ENCODE results near the gene LAMTOR4. TPM values are rescaled to one million over a fixed set of nuclear protein-coding genes. Genes with fewer than 3 reads are reported as not detected.

LAMTOR4 gene
- total RNA-seq, 3 donors from 2014 or later, result 154 to 285 (median 207) TPM

GRCh38 chr7:100167912-100168323, 19.2 kb downstream of the LAMTOR4 start:
- intact Hi-C loops (cut with DNase I; ENCODE audit: low total_unique reads), result loop anchor here (5.0 kb wide), 1 partner anchor 416 kb away; no protein-coding TSS in a partner anchor
- Histone ChIP-seq H3K27me3 (no peaks in the 10 kb centered on the region), H3K27ac (peak overlapping the region; percentile 45 to 56), H3K4me3 (peak overlapping the region; percentile 46 to 65 (median 52)), H3K36me3 (no peaks in the 10 kb centered on the region), H3K9me3 (no peaks in the 10 kb centered on the region), H3K4me1 (no peaks in the 10 kb centered on the region)
- TF ChIP-seq CTCF (IDR thresholded peaks at IDR 0.05), result no peak
- TF ChIP-seq POLR2A (IDR thresholded peaks at IDR 0.05), result no peak
- no peak for TF ChIP-seq POLR2AphosphoS5 (IDR thresholded peaks at IDR 0.05)
- no peak for DNase-seq (ENCODE audit: low spot score in 2 of 2)

GRCh38 chr7:100169147-100169850, 20.6 kb downstream of the LAMTOR4 start:
- TF ChIP-seq POLR2AphosphoS5 (IDR thresholded peaks at IDR 0.05), result no peak
- TF ChIP-seq CTCF (IDR thresholded peaks at IDR 0.05), result no peak
- intact Hi-C loops (cut with DNase I; ENCODE audit: low total_unique reads), result loop anchor here (5.0 kb wide), 1 partner anchor 417 kb away; no protein-coding TSS in a partner anchor
- Histone ChIP-seq H3K27ac (peak overlapping the region; percentile 45 to 56), H3K36me3 (no peaks in the 10 kb centered on the region), H3K4me3 (peak overlapping the region in 1 of 3 donors; percentile 65), H3K4me1 (no peaks in the 10 kb centered on the region), H3K9me3 (no peaks in the 10 kb centered on the region), H3K27me3 (no peaks in the 10 kb centered on the region)
- no peak for DNase-seq (ENCODE audit: low spot score in 2 of 2)

- Histone ChIP-seq H3K27ac (no peak overlapping the region), H3K4me1 (no peaks in the 10 kb centered on the region), H3K4me3 (no peak overlapping the region), H3K36me3 (no peaks in the 10 kb centered on the region), H3K9me3 (no peaks in the 10 kb centered on the region), H3K27me3 (no peaks in the 10 kb centered on the region)
- DNase-seq (ENCODE audit: low spot score in 2 of 2), result no peak
- no peak for TF ChIP-seq POLR2A (IDR thresholded peaks at IDR 0.05)
- TF ChIP-seq POLR2AphosphoS5 (IDR thresholded peaks at IDR 0.05), result no peak
- TF ChIP-seq CTCF (IDR thresholded peaks at IDR 0.05), result no peak
- intact Hi-C loops (cut with DNase I; ENCODE audit: low total_unique reads), result no loop called here
Measured at GRCh38 chr7:100170101-100170897, 21.6 kb downstream of the LAMTOR4 start.

GRCh38 chr7:100171087-100171681, 22.5 kb downstream of the LAMTOR4 start:
- intact Hi-C loops (cut with DNase I; ENCODE audit: low total_unique reads), result no loop called here
- Histone ChIP-seq H3K4me1 (no peaks in the 10 kb centered on the region), H3K27ac (no peak overlapping the region), H3K36me3 (no peaks in the 10 kb centered on the region), H3K27me3 (no peaks in the 10 kb centered on the region), H3K4me3 (peak overlapping the region; percentile 14 to 70 (median 60)), H3K9me3 (no peaks in the 10 kb centered on the region)
- TF ChIP-seq CTCF (IDR thresholded peaks at IDR 0.05) (no peak), POLR2A (IDR thresholded peaks at IDR 0.05) (no peak), POLR2AphosphoS5 (IDR thresholded peaks at IDR 0.05) (no peak)
- DNase-seq (ENCODE audit: low spot score in 2 of 2), result no peak

All from breast epithelium (tissue), 4 donors.